Measurements from ENCODE around the gene ALKAL2. TPM values are rescaled to one million over a fixed set of nuclear protein-coding genes. Genes with fewer than 3 reads are reported as not detected.

Gene ALKAL2
- total and polyA plus RNA-seq, 2 of the 13 experiments (the other 11 are each of a cell fraction or from before 2014, with no cell fraction given), result 0.22 to 1.7 TPM

- ChIA-PET CTCF (ENCODE audit: low intra/inter-chr PET ratio, low total read pairs) (interaction anchor here (2.0 kb wide), 1 partner anchor 33 kb away, joined by 5 read pairs; no protein-coding TSS in a partner anchor), POLR2A (interaction anchor here (0.8 kb wide), 2 partner anchors 8 to 105 kb away, joined by 3 to 4 read pairs; no protein-coding TSS in a partner anchor)
- H2AFZ ChIP-seq (ENCODE audit: low read length), result no peak overlapping the region
- H3K4me2 ChIP-seq (ENCODE audit: low read depth, low read length), result no peak overlapping the region
- ATAC-seq, result no peak
- H3K4me3 ChIP-seq (replicated peaks in 1 of 3; ENCODE audit: insufficient read depth in 1 of 3, low read depth in 2 of 3, low read length in 3 of 3), result no peak overlapping the region
- no peak for DNase-seq (ENCODE audit: low spot score)
- H3K9me3 ChIP-seq (ENCODE audit: low read length), result no peaks in the 10 kb centered on the region
- in situ Hi-C loops (cut with HindIII; ENCODE audit: extremely low pct_ligation_motif_present, low pct_unique_long_range_greater_than_20kb) (no loop called here), intact Hi-C loops (cut with micrococcal nuclease; ENCODE audit: unreplicated experiment) (no loop called here)
- H4K20me1 ChIP-seq (ENCODE audit: insufficient read depth, low read length), result peaks cover 13% of the 10 kb centered on the region; the same call in 1 of the 2 replicates
- no peak overlapping the region for H3K27ac ChIP-seq (ENCODE audit: extremely low read length, insufficient read depth, low read length)
- H3K36me3 ChIP-seq (replicated peaks in 1 of 2; ENCODE audit: control insufficient read depth in 1 of 2, insufficient read depth in 2 of 2, low read length in 2 of 2), result peaks cover 31 to 63% of the 10 kb centered on the region in 2 experiments
- H3K79me2 ChIP-seq (ENCODE audit: insufficient read depth, low read length), result peaks cover 39% of the 10 kb centered on the region
- no peaks in the 10 kb centered on the region for H3K4me1 ChIP-seq (ENCODE audit: insufficient read depth, low read length)
- no peak for FAIRE-seq
- no TSS peak for BruUV-seq (replicated peaks)
- 91% methylated on average over 4 of the region's 4 CpGs for WGBS (ENCODE audit: low lambda C conversion rate)
- TF ChIP-seq REL (CRISPR knock-in tag; conservative IDR thresholded peaks at IDR 0.05), result no peak
- no peak for TF ChIP-seq SRSF9 (IDR thresholded peaks at IDR 0.05; ENCODE audit: borderline replicate concordance, insufficient read depth, low read depth, low read length, poor library complexity, severe bottlenecking)
- TF ChIP-seq RBM22 (optimal IDR thresholded peaks at IDR 0.05; ENCODE audit: low read length), result peak; percentile 59
- no peak overlapping the region for H3K9ac ChIP-seq (ENCODE audit: insufficient read depth, low read depth, low read length)
- no peaks in the 10 kb centered on the region for H3K27me3 ChIP-seq (ENCODE audit: control insufficient read depth in 1 of 2, insufficient read depth in 2 of 2, low read length in 2 of 2)
Measured at GRCh38 chr2:279956-280649, 7.8 kb downstream of the ALKAL2 start.

DNA sequence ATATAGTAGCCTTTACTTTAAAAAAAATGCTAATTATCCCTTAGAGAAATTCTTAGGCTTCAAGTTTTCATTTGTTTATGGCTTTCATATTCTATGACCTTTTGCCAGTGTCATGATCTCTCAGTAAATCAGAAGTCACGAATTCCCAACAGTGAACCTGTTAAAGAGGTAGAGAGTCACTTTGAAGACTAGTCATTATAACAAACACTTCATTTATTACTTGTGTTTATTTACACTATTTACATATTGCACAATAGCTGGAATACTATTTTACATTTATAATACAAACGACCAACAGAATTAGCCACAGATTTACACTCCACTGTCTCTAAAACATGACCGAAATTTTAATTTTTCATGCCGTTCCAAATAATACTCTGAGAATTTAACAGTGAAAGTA is 8.5 kb downstream of the ALKAL2 start:
- intact Hi-C loops (cut with micrococcal nuclease; ENCODE audit: unreplicated experiment) (no loop called here), in situ Hi-C loops (cut with HindIII; ENCODE audit: extremely low pct_ligation_motif_present, low pct_unique_long_range_greater_than_20kb) (no loop called here)
- ChIA-PET POLR2A (no interaction called here), CTCF (ENCODE audit: low intra/inter-chr PET ratio, low total read pairs) (interaction anchor here (2.0 kb wide), 1 partner anchor 33 kb away, joined by 5 read pairs; no protein-coding TSS in a partner anchor)
- no peaks in the 10 kb centered on the region for H3K27me3 ChIP-seq (ENCODE audit: control insufficient read depth in 1 of 2, insufficient read depth in 2 of 2, low read length in 2 of 2)
- BruUV-seq (replicated peaks), result no TSS peak
- no peak overlapping the region for H3K9ac ChIP-seq (ENCODE audit: insufficient read depth, low read depth, low read length)
- peaks cover 35 to 70% of the 10 kb centered on the region in 2 experiments for H3K36me3 ChIP-seq (replicated peaks in 1 of 2; ENCODE audit: control insufficient read depth in 1 of 2, insufficient read depth in 2 of 2, low read length in 2 of 2)
- peaks cover 17% of the 10 kb centered on the region; the same call in 1 of the 2 replicates for H4K20me1 ChIP-seq (ENCODE audit: insufficient read depth, low read length)
- no peak overlapping the region for H3K27ac ChIP-seq (ENCODE audit: extremely low read length, insufficient read depth, low read length)
- no peak for FAIRE-seq
- H3K4me2 ChIP-seq (ENCODE audit: low read depth, low read length), result no peak overlapping the region
- peaks cover 47% of the 10 kb centered on the region for H3K79me2 ChIP-seq (ENCODE audit: insufficient read depth, low read length)
- no peak for ATAC-seq
- H2AFZ ChIP-seq (ENCODE audit: low read length), result no peak overlapping the region
- WGBS (ENCODE audit: low lambda C conversion rate), result 88% methylated on average over 4 of the region's 4 CpGs
- no peak overlapping the region for H3K4me3 ChIP-seq (replicated peaks in 1 of 3; ENCODE audit: insufficient read depth in 1 of 3, low read depth in 2 of 3, low read length in 3 of 3)
- no peaks in the 10 kb centered on the region for H3K9me3 ChIP-seq (ENCODE audit: low read length)
- no peaks in the 10 kb centered on the region for H3K4me1 ChIP-seq (ENCODE audit: insufficient read depth, low read length)
- peak; percentile 67; the same call in 1 of the 2 replicates for TF ChIP-seq CEBPB (IDR thresholded peaks at IDR 0.05; ENCODE audit: borderline replicate concordance, low read depth, low read length)
- TF ChIP-seq SALL1 (CRISPR knock-in tag; IDR thresholded peaks at IDR 0.05), result no peak
- DNase-seq (ENCODE audit: low spot score), result no peak

All from HepG2 (cell line).